CD14-positive monocyte (primary cell): Measurements from ENCODE around the gene SLC6A6. TPM values are rescaled to one million over a fixed set of nuclear protein-coding genes. Genes with fewer than 3 reads are reported as not detected.
A peak's percentile ranks its signal among the peaks of the same experiment; 100 is the strongest.

ENCODE experiments used
- DNase-seq, 3 donors: peaks; one replicate each; pipeline ENCODE4 v3.0.0-alpha.2; 2011 to 2022
- H2AFZ ChIP-seq: 2 replicates; pipeline ENCODE4 v1.6.0; 2012; ENCODE audit warnings: mild to moderate bottlenecking, low read depth, low read length, inconsistent platforms; ENCODE audit not compliant: insufficient read depth, poor library complexity, severe bottlenecking
- H3K27ac ChIP-seq, 2 donors: 1 replicate in 1 of 2; 2 replicates in 1 of 2; pipeline ENCODE4 v1.5.1; 2012 to 2013; ENCODE audit warnings: low read length in 2 of 2, control low read depth in 1 of 2, inconsistent platforms in 1 of 2, low read depth in 1 of 2, mild to moderate bottlenecking in 1 of 2
- H3K27me3 ChIP-seq, 2 donors: one replicate each; pipeline versions ENCODE4 v1.6.0 to v1.6.1; 2011 to 2013; ENCODE audit warnings: low read length in 2 of 2; ENCODE audit not compliant: control insufficient read depth in 2 of 2, insufficient read depth in 2 of 2
- H3K36me3 ChIP-seq, 2 donors: replicated peaks in 1 of 2; 1 replicate in 1 of 2; 2 replicates in 1 of 2; pipeline versions ENCODE4 v1.5.1 to v1.6.1; 2012 to 2013; ENCODE audit warnings: low read length in 2 of 2, control low read depth in 1 of 2, inconsistent platforms in 1 of 2, mild to moderate bottlenecking in 1 of 2; ENCODE audit not compliant: insufficient read depth in 2 of 2, control insufficient read depth in 1 of 2
- H3K4me1 ChIP-seq, 2 donors: 1 replicate in 1 of 2; 2 replicates in 1 of 2; pipeline versions ENCODE4 v1.5.1 to v1.6.1; 2012 to 2013; ENCODE audit warnings: low read length in 2 of 2, control low read depth in 1 of 2, inconsistent platforms in 1 of 2, mild to moderate bottlenecking in 1 of 2, moderate library complexity in 1 of 2; ENCODE audit not compliant: insufficient read depth in 2 of 2, control insufficient read depth in 1 of 2
- H3K4me2 ChIP-seq: replicated peaks from 2 replicates; pipeline ENCODE3; 2012; ENCODE audit warnings: low read length, moderate library complexity, mild to moderate bottlenecking; ENCODE audit not compliant: poor library complexity, severe bottlenecking; ENCODE audit errors: extremely low read depth
- H3K4me3 ChIP-seq, 3 experiments: fragments of 200-600 bp in 1 of 3; sonication (generic) in 1 of 3; replicated peaks in 1 of 3; 1 replicate in 2 of 3; 2 replicates in 1 of 3; pipeline ENCODE4 v1.5.1; 2011 to 2013; ENCODE audit warnings: low read length in 3 of 3, mild to moderate bottlenecking in 3 of 3, control low read depth in 2 of 3, low read depth in 2 of 3, inconsistent platforms in 1 of 3, moderate library complexity in 1 of 3
- H3K79me2 ChIP-seq: 2 replicates; pipeline ENCODE4 v1.6.0; 2012; ENCODE audit warnings: mild to moderate bottlenecking, control low read depth, inconsistent platforms, low read length, moderate library complexity; ENCODE audit not compliant: insufficient read depth
- H3K9ac ChIP-seq: 2 replicates; pipeline ENCODE4 v1.6.0; 2017; ENCODE audit warnings: low read length, mild to moderate bottlenecking; ENCODE audit not compliant: insufficient read depth, poor library complexity, severe bottlenecking
- H3K9me3 ChIP-seq, 2 donors: replicated peaks in 1 of 2; 1 replicate in 1 of 2; 2 replicates in 1 of 2; pipeline versions ENCODE4 v1.5.1 to v1.6.1; 2012 to 2013; ENCODE audit warnings: low read length in 2 of 2, control low read depth in 1 of 2; ENCODE audit not compliant: control insufficient read depth in 1 of 2, insufficient read depth in 1 of 2
- H4K20me1 ChIP-seq: 2 replicates; pipeline ENCODE4 v1.6.0; 2012; ENCODE audit warnings: mild to moderate bottlenecking, low read length, control low read depth, moderate library complexity; ENCODE audit not compliant: insufficient read depth
- H3K27ac Mint-ChIP-seq, 7 donors: one replicate each; pipeline ENCODE4 v1.8.0; 2020; ENCODE audit warnings: mild to moderate bottlenecking in 7 of 7, mixed read lengths in 7 of 7, moderate library complexity in 6 of 7, inconsistent platforms in 2 of 7
- H3K27me3 Mint-ChIP-seq, 3 donors: one replicate each; pipeline ENCODE4 v1.8.0; 2021 to 2022; ENCODE audit warnings: low read depth in 3 of 3, mild to moderate bottlenecking in 3 of 3, mixed read lengths in 3 of 3, moderate library complexity in 3 of 3, inconsistent platforms in 1 of 3
- H3K36me3 Mint-ChIP-seq, 2 donors: one replicate each; pipeline ENCODE4 v1.8.0; 2020; ENCODE audit warnings: mixed read lengths in 2 of 2, inconsistent platforms in 1 of 2, mild to moderate bottlenecking in 1 of 2
- H3K4me1 Mint-ChIP-seq: one replicate; pipeline ENCODE4 v1.8.0; 2020; ENCODE audit warnings: mild to moderate bottlenecking, mixed read lengths
- H3K4me3 Mint-ChIP-seq, 2 donors: one replicate each; pipeline ENCODE4 v1.8.0; 2020; ENCODE audit warnings: mild to moderate bottlenecking in 2 of 2, mixed read lengths in 2 of 2, moderate library complexity in 1 of 2
- H3K9me3 Mint-ChIP-seq, 7 donors: one replicate each; pipeline ENCODE4 v1.8.0; 2020 to 2022; ENCODE audit warnings: mixed read lengths in 7 of 7, mild to moderate bottlenecking in 6 of 7, moderate library complexity in 6 of 7, inconsistent platforms in 2 of 7
- CTCF ChIP-seq: fragments of 200-600 bp; IDR thresholded peaks from one replicate; pipeline ENCODE4 v1.8.0; 2022; ENCODE audit warnings: antibody characterized with exemption, mild to moderate bottlenecking
- WGBS: methylation state at CpG from one replicate; pipeline ENCODE4 v1.1.5; 2013; ENCODE audit warnings: missing lambda C conversion rate; ENCODE audit not compliant: insufficient coverage; 5-methylcytosine and 5-hydroxymethylcytosine counted together
- intact Hi-C, 2 donors: fragments of 100-400 bp; cut with micrococcal nuclease; formaldehyde crosslinking; loops; one replicate each; pipeline versions ENCODE4 v1.15.0 to v1.15.1; 2023
- polyA plus RNA-seq, 3 donors: library from polyadenylated mRNA; depleted of rRNA in 1 of 3; unstranded in 2 of 3; stranded (reverse) in 1 of 3; fragments of 300-500 nt in 2 of 3; fragments of >200 nt in 1 of 3; fragmentation: Illumina TruSeq in 2 of 3; gene quantifications; 1 replicate in 2 of 3; 2 replicates in 1 of 3; pipeline ENCODE4 v1.2.3, GENCODE V29; 2012 to 2021

SLC6A6 gene
- polyA plus RNA-seq, 3 donors, result 18.4 to 136 (median 24.5) TPM

- H3K36me3 Mint-ChIP-seq, result peaks cover 94 to 97% of the 10 kb centered on the region in 2 donors
Observed at GRCh38 chr3:14462738-14463137, 60.3 kb downstream of the SLC6A6 start.

GRCh38 chr3:14463330-14464140 is 61.1 kb downstream of the SLC6A6 start:
- H3K27ac Mint-ChIP-seq, result peak overlapping the region in 3 of 7 donors; percentile 46 to 76 (median 47)

More at GRCh38 chr3:14462738-14463137, 60.3 kb downstream of the SLC6A6 start:
- peaks cover 99 to 100% of the 10 kb centered on the region in 2 donors for H3K36me3 ChIP-seq
- peaks cover 6% of the 10 kb centered on the region for H3K4me1 Mint-ChIP-seq
- no peaks in the 10 kb centered on the region for H3K9me3 ChIP-seq
- H3K4me3 Mint-ChIP-seq, result no peak overlapping the region
- no peaks in the 10 kb centered on the region for H3K79me2 ChIP-seq
- DNase-seq, result no peak
- H3K27me3 ChIP-seq, result no peaks in the 10 kb centered on the region
- TF ChIP-seq CTCF, result no peak
- no peak overlapping the region for H3K9ac ChIP-seq
- H3K4me1 ChIP-seq, result no peaks in the 10 kb centered on the region
- no peak overlapping the region for H2AFZ ChIP-seq
- H3K27ac ChIP-seq, result peak overlapping the region in 1 of 2 donors; percentile 55
- peak overlapping the region in 4 of 7 donors; percentile 18 to 62 (median 45) for H3K27ac Mint-ChIP-seq
- no CpG with 5 or more reads among the region's 9 CpGs for WGBS
- H3K27me3 Mint-ChIP-seq, result peaks cover 0 to 2% (median 0%) of the 10 kb centered on the region in 3 donors
- no peaks in the 10 kb centered on the region for H3K9me3 Mint-ChIP-seq
- intact Hi-C loops, result no loop called here
- H3K4me3 ChIP-seq, result no peak overlapping the region
- H3K4me2 ChIP-seq, result no peak overlapping the region
- H4K20me1 ChIP-seq, result peaks cover 96% of the 10 kb centered on the region

More at GRCh38 chr3:14463330-14464140, 61.1 kb downstream of the SLC6A6 start:
- TF ChIP-seq CTCF, result no peak
- H3K4me2 ChIP-seq, result no peak overlapping the region
- Mint-ChIP-seq H3K27me3 (peaks cover 0 to 2% (median 0%) of the 10 kb centered on the region in 3 donors), H3K4me1 (peaks cover 9% of the 10 kb centered on the region), H3K9me3 (peaks cover 0 to 2% (median 0%) of the 10 kb centered on the region in 7 donors), H3K36me3 (peaks cover 93 to 97% of the 10 kb centered on the region in 2 donors), H3K4me3 (no peak overlapping the region)
- no peaks in the 10 kb centered on the region for H3K27me3 ChIP-seq
- H3K4me3 ChIP-seq, result no peak overlapping the region
- 87% methylated on average over 16 of the region's 26 CpGs for WGBS
- H2AFZ ChIP-seq, result no peak overlapping the region
- no peak for DNase-seq
- intact Hi-C loops, result no loop called here
- H3K79me2 ChIP-seq, result no peaks in the 10 kb centered on the region
- no peak overlapping the region for H3K9ac ChIP-seq
- no peaks in the 10 kb centered on the region for H3K4me1 ChIP-seq
- no peaks in the 10 kb centered on the region for H3K9me3 ChIP-seq
- peak overlapping the region in 1 of 2 donors; percentile 48 for H3K27ac ChIP-seq
- peaks cover 96% of the 10 kb centered on the region for H4K20me1 ChIP-seq
- H3K36me3 ChIP-seq, result peaks cover 95 to 100% of the 10 kb centered on the region in 2 donors
